NCI-H146 treated with DMSO at 0.1 percent for 48 hours (cell line): ENCODE measurements around the gene TRIM46.

ENCODE experiments used
- DNase-seq: peaks from one replicate; lab custom pipeline; 2025; ENCODE audit not compliant: unreplicated experiment; lab: John Stamatoyannopoulos, UW

The TRIM46 gene

DNA sequence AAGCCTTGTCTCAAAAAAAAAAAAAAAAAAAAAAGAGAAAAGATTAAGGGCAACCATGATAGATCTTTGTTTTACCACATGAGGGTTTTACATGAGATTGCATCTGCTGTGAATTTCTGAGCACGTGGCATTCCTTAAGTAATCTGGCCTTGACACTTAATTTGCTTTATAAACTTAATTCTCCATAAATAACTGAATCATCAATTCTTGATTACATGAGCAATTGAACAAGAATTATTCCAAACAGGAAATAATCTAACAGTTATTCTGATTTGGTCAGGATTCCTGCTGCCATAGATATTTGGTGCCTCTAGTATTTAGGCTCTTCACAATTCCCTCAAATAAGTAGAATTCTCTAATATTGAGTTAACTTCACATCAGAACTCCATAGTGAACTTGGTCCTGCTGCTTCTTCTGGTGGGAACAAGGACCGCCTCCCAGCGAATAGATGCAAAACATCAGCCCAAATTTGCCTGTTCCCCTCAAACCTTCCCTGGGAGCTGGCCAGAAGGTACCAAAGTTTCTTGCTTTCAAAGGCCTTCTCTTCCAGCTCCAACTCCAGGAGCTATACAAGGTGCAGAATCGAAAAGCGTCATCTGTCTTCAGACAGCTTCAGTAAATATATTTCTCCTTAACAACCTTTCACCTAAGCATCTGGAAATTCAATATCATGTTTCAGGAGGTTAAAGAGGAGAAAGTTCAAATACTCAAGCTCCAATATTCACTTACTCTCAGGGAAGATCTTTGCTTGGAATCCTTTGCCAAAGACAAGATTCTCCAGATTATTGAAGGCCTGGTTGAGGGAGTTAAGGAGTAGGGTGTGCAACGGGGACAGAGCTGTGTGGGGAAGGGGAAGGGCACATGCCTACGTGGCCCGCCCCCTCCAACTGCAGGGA is 1.6 kb upstream of the TRIM46 start:
- DNase-seq, result no peak

DNA sequence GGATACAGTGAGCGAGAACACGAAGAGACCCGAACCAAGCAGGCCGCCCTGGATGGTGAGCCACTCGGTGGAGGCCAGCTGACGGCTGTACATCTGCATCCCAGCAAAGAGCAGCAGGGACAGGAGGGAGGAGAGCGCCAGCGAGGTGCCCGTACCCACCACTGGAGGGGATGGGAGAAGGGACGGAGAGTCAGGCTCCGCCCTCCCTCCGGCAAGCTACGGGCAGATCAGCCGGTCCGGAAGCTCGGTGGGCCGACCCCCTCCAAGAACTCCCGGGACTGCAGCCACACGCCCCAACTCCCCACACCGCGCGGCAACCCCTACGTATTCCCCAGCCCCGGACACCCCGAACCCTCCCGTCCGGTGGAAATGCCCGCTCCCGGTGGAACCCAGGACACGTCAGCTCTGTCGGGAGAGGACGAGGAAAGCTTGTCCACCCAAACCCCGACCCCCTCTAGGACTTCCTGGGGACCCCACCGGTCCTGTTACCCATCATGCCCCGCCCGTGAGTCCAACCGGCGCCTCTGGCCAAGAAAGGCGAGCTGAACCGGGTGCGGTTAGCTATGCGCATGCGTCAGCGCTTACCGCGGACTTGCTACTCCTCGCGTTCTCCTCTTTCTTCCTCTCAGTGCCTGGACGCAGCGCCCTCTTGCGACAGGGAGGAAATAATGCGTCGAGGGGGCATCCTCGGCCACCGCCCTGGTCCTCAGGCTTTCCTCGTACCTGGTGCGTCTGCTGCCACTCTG is 744 bp upstream of the TRIM46 start, which contains the start of gene KRTCAP2:
TSS of gene KRTCAP2 (minus strand) at position 573 of the 746 bp plus-strand sequence. CDS start at position 493, 80 bp downstream.
- DNase-seq, result peak; percentile 93

DNA sequence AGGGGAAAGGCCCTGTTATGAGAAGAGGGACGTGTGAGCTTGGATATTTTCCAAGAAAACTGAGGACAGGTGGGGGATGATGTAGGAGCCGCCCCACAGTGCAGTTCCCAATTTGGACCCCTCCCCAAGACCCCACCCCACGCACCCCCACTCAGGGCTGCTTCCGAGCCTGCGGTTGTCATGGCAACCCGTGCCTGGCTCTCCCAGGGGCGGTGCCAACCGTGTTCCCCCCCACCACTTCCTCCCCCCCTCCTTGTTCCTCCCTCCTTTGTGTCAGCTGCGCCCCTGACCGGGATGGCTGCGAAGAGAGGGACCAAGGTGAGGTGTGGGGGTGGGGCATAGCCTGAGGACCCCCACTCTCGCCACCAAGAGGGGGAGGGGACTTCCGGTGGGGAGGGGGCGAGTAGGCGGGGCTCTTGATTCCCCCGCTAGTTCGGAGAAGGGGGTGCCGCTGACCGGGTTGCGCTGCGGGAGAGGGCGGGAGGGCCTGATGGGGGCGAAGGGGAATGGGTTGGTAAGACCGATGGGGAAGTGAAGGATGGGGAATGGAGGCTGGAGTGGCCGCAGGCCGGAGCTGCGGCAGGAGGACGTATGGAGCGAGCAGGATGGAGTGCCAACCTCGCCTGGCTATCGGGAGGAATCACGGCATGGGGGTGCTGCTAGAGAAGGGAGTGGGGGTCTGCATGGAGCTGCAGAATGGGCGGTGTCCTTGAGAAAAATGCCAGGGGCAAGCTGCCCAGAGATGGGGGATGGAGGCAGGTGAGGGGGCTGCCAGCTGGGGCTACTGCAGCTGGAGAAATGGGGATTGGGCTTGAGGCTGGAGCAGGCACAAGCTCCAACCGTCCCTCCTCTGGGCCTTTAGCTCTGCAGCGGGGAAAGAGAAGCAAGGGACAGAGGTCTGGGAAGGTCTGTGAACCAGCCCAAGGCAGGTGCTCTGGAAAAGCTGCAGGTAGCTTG is 953 bp downstream of the TRIM46 start:
- peak; percentile 62 for DNase-seq

DNA sequence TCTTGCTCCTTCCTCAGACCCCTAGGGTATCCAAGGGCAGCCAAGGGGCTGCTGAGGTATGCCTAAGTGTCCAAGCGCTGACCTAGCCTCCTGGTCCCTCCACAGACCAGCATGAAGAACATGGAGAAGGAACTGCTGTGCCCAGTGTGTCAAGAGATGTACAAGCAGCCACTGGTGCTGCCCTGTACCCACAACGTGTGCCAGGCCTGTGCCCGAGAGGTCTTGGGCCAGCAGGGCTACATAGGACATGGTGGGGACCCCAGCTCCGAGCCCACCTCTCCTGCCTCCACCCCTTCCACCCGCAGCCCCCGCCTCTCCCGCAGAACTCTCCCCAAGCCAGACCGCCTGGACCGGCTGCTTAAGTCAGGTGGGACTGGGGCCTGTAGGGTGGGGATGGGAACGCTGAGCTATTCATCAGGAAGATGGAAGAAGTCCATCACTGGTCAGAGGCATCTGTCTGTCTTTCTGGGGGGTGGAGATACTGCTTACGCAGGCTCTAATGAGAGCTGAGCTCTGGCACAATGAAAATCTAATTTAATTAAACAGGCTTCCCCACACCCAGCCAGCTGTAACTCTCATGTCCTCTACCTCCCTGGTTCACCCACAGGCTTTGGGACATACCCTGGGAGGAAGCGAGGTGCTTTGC is 1.8 kb downstream of the TRIM46 start:
- no peak for DNase-seq

DNA sequence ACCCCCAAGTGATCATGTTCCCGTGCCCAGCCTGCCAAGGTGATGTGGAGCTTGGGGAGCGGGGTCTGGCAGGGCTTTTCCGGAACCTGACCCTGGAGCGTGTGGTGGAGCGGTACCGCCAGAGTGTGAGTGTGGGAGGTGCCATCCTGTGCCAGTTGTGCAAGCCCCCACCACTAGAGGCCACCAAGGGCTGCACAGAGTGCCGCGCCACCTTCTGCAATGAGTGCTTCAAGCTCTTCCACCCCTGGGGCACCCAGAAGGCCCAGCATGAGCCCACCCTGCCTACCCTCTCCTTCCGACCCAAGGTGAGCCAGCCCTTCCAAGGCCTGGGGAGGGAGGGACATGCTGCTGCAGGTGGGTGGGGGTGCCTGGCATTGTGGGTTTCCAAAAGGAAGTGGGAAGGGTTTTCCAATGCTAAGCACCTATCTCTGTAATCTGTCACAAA is 2.3 kb downstream of the TRIM46 start:
- no peak for DNase-seq

DNA sequence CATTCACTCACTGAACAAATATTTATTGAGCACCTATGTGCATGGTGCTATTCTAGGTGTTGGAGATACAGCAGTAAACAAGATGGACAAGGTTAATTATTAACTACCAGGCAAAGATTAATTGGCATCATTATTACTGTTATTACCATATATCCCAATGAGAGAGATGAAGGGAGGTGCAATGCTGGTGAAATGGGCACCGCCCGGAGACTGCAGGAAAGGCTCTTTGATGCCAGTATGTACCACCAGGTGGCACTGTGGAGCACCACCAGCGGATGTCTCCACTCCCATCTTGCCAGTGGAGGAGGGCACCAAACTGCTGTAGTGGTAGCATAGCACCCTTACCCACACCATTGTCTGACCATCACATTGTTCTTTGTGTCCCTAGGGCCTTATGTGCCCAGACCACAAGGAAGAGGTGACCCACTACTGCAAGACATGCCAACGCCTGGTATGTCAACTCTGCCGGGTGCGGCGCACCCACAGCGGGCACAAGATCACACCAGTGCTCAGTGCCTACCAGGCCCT is 3.0 kb downstream of the TRIM46 start:
- peak; percentile 38 for DNase-seq

DNA sequence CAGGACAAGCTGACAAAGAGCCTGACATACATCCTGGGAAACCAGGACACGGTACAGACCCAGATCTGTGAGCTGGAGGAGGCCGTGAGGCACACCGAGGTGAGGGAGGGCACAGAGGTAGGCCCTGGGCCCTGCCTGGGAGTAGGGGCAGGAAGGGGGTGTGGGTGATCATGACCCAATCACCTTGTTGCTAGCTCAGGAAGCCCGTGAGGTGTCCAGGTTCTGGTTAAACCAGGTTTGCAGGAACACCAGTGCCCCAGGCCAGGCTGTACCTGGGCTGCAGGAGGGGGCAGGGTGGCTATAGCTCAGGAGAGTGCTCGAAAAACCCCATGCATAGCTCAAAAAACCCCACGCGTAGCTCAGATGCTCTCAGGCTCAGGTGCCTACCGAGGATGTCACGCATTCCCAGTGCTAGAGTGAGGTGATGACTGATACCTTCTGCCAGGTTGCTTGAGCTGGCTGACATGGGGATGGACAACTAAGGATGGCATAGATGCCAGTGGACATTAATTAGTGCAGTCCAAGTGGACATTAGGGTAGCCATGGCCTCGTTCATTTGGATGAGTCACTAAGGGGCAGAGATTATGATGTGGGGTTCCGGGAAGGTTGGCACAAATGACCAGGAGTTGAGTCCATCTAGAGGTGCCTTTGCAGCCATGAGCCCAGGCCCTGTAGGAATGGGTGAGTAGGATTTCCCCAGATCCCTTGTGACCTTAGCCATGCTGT is 3.7 kb downstream of the TRIM46 start:
- no peak for DNase-seq

DNA sequence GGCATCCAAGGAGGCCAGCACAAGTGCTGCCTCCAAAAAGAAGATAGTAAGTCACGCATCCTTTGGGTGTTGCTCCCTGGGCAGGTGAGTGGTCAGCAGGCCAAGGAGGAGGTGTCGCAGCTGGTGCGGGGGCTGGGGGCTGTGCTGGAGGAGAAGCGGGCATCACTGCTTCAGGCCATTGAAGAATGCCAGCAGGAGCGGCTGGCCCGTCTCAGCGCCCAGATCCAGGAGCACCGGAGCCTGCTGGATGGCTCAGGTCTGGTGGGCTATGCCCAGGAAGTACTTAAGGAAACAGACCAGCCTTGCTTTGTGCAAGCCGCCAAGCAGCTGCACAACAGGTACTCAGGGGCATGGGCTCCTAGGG is 4.3 kb downstream of the TRIM46 start:
- no peak for DNase-seq

DNA sequence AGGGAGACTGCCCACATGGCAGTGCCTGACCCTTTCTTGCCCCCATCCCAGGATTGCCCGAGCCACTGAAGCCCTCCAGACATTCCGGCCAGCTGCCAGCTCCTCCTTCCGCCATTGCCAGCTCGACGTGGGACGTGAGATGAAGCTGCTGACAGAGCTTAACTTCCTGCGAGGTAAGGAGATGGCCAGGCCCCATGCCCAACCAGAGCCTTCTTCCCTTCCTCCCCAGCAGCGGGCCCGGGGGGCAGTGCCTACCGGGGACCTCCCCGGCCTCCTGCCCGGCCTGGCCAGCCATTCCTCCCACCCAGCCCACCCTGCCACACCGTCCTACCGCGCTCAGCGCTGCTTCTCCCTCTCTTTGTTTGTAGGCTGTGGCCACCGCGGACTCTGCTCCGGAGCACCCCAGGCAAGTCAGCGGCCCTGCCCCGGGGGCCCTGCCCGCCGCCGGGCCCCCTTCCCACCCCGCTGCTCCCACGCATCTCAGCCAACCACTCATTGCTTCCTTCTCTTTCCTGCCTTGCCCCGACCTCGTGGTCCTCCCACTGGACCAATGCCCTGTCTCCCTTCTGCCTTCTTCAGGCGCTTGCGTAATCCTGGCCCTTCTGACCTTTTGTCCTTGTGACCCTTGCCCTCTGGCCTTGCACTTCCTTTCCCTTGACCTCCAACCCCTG is 4.9 kb downstream of the TRIM46 start:
- DNase-seq, result no peak

DNA sequence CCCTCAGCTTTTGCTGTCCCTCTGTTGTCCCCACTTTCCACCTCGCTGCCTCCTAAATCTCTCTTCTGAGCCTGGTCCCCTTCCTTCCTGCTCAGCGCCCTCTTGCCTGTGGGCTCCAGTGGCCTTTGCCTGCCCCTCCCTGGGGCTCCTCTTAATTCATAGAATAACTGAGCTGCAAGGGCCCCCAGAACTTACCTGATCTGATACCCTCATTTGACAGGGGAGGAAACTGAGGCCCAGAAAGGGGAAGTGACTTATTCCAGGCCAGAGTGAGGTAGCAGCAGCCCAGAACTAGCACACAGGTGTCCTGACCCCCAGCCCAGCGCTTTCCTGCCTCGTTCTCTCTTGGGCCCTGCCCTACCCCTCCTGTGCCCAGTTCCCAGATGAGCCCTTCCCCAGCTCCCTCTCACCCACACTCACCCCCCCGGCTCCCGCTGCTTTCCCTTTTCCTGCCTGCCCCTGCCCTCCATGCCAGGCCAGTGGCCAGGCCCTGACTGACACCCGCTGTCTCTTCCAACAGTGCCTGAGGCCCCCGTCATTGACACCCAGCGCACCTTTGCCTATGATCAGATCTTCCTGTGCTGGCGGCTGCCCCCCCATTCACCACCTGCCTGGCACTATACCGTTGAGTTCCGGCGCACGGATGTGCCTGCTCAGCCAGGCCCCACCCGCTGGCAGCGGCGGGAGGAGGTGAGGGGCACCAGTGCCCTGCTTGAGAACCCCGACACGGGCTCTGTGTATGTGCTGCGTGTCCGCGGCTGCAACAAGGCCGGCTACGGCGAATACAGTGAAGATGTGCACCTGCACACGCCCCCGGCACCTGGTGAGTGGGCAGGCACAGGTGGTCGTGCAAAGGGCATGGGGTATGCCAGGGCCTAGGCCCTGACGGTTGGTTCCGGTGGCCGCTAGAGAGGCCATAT is 5.7 kb downstream of the TRIM46 start:
- no peak for DNase-seq

DNA sequence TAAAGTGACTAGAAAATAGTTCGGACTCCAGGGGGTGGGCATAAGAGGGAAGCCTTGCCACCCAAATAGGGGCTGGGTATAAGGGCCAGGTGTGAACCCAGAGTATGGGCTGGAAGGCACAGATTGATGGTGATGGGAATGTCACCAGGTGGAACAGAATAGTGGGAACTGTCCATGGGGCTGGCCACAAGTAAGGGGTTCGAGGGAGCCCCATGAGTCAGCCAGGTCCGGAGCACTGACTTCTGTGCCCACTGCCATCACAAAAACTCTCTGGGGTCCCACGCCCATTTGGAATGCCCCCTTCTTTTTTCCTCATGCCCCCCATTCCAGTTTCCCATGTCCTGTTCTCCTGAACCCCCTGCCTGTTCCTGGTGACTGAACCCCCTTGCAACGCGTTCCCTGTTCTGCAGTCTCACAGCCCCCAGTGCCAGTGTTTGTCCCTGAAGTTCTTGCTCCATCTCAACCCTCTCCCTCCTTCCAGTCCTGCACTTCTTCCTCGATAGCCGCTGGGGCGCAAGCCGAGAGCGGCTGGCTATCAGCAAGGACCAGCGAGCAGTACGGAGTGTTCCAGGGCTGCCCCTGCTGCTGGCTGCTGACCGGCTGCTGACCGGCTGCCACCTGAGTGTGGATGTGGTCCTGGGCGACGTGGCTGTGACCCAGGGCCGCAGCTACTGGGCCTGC is 7.9 kb downstream of the TRIM46 start:
- no peak for DNase-seq

DNA sequence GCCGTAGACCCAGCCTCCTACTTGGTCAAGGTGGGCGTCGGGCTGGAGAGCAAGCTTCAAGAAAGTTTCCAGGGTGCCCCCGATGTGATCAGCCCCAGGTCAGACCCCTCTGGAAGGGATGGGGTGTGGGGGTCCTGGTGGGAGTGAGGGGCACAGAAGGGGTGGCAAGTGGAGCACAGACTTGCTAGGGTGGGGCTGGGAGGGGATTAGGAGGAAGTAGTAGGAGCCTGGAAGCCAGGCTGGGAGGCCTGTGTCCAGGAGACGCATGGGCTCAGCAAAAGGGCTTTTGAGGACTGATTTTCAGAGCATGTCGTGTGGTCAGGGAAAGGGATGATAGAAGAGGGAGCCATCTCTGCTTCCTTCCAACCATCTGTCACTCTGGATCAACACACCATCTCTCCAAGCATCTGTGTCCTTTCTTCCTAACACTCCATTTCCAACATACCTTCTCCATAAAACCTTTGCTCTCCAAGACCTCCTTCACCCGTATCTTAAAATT is 8.5 kb downstream of the TRIM46 start:
- no peak for DNase-seq

DNA sequence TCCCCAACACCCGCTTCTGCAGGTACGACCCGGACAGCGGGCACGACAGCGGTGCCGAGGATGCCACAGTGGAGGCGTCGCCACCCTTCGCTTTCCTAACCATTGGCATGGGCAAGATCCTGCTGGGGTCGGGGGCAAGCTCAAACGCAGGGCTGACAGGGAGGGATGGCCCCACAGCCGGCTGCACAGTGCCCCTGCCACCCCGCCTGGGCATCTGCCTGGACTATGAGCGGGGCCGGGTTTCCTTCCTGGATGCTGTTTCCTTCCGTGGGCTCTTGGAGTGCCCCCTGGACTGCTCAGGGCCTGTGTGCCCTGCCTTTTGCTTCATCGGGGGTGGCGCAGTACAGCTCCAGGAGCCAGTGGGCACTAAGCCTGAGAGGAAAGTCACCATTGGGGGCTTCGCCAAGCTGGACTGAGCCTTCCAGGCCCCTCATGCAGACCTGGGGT is 10.1 kb downstream of the TRIM46 start:
- DNase-seq, result no peak

DNA sequence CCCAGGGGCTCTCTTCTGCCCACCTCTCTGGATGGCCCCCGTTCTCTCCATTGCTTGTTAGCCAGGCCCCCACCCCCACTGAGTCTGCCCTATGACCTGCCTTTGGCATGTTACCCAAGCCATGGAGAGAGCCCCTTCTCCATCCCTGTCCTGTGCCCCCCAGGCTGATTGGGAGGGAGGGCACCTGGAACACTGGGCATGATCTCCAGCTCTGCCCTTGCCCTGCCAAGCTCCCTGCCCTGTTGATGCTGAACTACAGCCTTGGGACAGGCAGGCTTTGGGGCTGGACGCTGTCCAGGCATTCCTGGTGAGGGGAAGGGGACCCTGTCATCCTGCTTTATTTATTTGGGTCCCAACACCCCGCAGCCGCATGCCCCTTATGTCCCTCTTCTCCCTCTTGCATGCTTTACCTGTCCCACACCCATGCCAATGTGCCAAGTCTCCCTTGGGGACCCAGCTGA is 10.7 kb downstream of the TRIM46 start:
- DNase-seq, result no peak

DNA sequence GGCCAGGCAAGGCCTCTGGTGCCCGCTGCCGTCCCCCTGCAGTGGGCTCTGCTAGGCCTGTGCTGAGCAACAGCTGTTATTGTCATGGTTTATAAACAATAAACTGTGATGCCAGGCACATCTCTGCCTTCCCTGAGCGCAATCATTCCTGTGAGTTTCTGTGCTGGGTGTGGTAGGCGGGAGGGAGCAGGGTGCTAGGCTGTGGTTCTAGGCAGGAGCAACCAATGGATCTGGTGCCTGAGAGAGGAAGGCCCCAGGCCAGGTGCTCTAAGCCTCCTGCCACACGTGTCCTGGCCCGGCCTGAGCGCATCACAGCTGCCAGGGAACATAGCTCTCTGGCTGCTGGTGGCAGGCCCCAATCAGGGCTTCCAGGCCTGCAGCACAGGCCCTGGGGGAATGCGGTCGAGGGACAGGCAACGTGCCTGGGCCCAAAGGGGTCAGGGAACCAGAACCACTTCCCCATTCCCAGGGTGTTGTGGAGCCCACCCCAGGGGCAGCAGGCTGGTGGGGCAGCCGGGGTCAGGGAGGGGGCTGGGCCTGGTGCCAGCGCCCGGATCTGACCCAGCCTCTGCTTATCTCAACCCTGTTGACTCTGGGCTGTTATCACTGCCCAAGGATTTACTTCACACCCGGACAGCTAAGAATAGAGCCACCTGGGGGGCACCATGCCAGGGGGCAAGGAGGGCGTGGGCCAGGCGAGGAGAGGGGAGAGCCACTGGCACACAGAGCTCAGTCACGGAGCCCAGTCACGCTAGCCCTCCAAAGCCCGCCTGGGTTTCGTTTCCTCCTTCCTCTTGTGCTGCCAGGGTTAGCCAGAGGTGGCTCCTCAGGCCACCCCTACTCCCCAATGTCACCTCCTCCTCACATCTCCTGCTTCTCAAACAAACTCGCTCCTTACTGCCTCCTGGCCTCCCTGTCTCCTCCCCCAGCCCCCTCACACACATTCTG is 11.5 kb downstream of the TRIM46 start:
- no peak for DNase-seq

DNA sequence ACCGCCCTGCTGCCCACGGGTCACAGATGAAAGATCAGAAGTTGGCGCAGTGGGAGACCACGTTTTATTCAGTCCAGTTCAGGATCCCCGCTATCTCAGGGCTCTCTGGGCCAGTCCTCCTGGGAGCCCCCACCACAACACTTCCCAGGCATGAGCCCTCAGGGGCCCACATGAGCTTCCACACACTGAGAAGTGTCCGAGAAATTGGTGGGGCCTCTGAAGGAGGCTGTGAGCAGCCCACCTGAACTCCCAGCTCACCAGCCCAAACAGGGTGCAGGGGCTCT is 12.1 kb downstream of the TRIM46 start:
- no peak for DNase-seq
